HepG2 (cell line): ENCODE data around the gene FUOM. TPM values are rescaled to one million over a fixed set of nuclear protein-coding genes. Genes with fewer than 3 reads are reported as not detected.

ENCODE experiments used
- FLYWCH1 ChIP-seq: sonication (generic); formaldehyde crosslinking; IDR thresholded peaks from 2 replicates; pipeline ENCODE4 v1.8.1; 2023; ENCODE audit warnings: mild to moderate bottlenecking, missing genetic modification reagents
- NFKB2 ChIP-seq: sonication (generic); formaldehyde crosslinking; IDR thresholded peaks from 2 replicates; pipeline ENCODE4 v1.4.0; 2020; ENCODE audit warnings: missing genetic modification reagents, borderline replicate concordance
- PBX3 ChIP-seq: sonication (generic); formaldehyde crosslinking; IDR thresholded peaks from 2 replicates; pipeline ENCODE4 v1.8.1; 2023; ENCODE audit warnings: missing genetic modification reagents, inconsistent platforms, borderline replicate concordance
- POGZ ChIP-seq: sonication (generic); formaldehyde crosslinking; IDR thresholded peaks from 2 replicates; pipeline ENCODE4 v1.4.0; 2020; ENCODE audit warnings: mild to moderate bottlenecking, missing genetic modification reagents
- TCF12 ChIP-seq, 2 experiments: fragments of 450-650 bp in 1 of 2; sonication (generic) in 1 of 2; formaldehyde crosslinking in 1 of 2; IDR thresholded peaks; 2 replicates each; pipeline versions ENCODE4 v1.6.1 to v1.8.0; 2017 to 2022; ENCODE audit warnings: antibody characterized with exemption in 1 of 2, mild to moderate bottlenecking in 1 of 2, missing genetic modification reagents in 1 of 2, moderate library complexity in 1 of 2
- ZFAT ChIP-seq: sonication (generic); formaldehyde crosslinking; conservative IDR thresholded peaks from 2 replicates; pipeline ENCODE4 v1.8.1; 2023; ENCODE audit warnings: missing genetic modification reagents, inconsistent platforms
- ZNF234 ChIP-seq: sonication (generic); formaldehyde crosslinking; conservative IDR thresholded peaks from 2 replicates; pipeline ENCODE4 v1.5.1; 2020; ENCODE audit warnings: mild to moderate bottlenecking, missing genetic modification reagents
- ZNF24 ChIP-seq: fragments of 450-650 bp; IDR thresholded peaks from 2 replicates; pipeline ENCODE4 v1.6.1; 2017; ENCODE audit warnings: antibody characterized with exemption, mild to moderate bottlenecking
- ZNF432 ChIP-seq: sonication (generic); formaldehyde crosslinking; IDR thresholded peaks from 2 replicates; pipeline ENCODE4 v1.5.0; 2020; ENCODE audit warnings: missing genetic modification reagents, mild to moderate bottlenecking, borderline replicate concordance
- ZNF550 ChIP-seq: sonication (generic); formaldehyde crosslinking; IDR thresholded peaks from 2 replicates; pipeline ENCODE4 v1.4.0; 2020; ENCODE audit warnings: mild to moderate bottlenecking, missing genetic modification reagents, borderline replicate concordance
- ZNF574 ChIP-seq: sonication (generic); formaldehyde crosslinking; IDR thresholded peaks from 2 replicates; pipeline ENCODE4 v1.4.0; 2020; ENCODE audit warnings: missing genetic modification reagents
- polyA plus RNA-seq, 8 experiments: library from polyadenylated mRNA; depleted of rRNA in 3 of 8; stranded (reverse) in 7 of 8; unstranded in 1 of 8; fragments of >200 nt; fragmentation: Illumina TruSeq in 4 of 8; extraction: Trizol in 4 of 8; gene quantifications; 2 replicates each; pipeline versions ENCODE4 v1.2.1 to v1.2.3, GENCODE V29; 2011 to 2016; ENCODE audit warnings: low read depth in 4 of 8, missing spikeins in 1 of 8, mixed read lengths in 1 of 8; ENCODE audit not compliant: insufficient read depth in 1 of 8
- total RNA-seq, 5 experiments: library from RNA; depleted of rRNA; stranded (reverse); fragments of >200 nt; fragmentation: Illumina TruSeq; extraction: Trizol; gene quantifications; 2 replicates each; pipeline ENCODE4 v1.2.3, GENCODE V29; 2016; ENCODE audit warnings: low read depth in 1 of 5
- TF ChIP-seq, protein P1 (sequence below): sonication (generic); formaldehyde crosslinking; IDR thresholded peaks from 2 replicates; pipeline ENCODE4 v1.5.0; 2020; ENCODE audit warnings: mild to moderate bottlenecking, missing genetic modification reagents, borderline replicate concordance
- TF ChIP-seq, protein P2 (sequence below): sonication (generic); formaldehyde crosslinking; IDR thresholded peaks from 2 replicates; pipeline ENCODE4 v1.9.0; 2021; ENCODE audit warnings: missing genetic modification reagents, borderline replicate concordance

The FUOM gene
- total and polyA plus RNA-seq, 2 of the 13 experiments (the other 11 are each of a cell fraction or from before 2014, with no cell fraction given) = 27.5 to 60.4 TPM

DNA sequence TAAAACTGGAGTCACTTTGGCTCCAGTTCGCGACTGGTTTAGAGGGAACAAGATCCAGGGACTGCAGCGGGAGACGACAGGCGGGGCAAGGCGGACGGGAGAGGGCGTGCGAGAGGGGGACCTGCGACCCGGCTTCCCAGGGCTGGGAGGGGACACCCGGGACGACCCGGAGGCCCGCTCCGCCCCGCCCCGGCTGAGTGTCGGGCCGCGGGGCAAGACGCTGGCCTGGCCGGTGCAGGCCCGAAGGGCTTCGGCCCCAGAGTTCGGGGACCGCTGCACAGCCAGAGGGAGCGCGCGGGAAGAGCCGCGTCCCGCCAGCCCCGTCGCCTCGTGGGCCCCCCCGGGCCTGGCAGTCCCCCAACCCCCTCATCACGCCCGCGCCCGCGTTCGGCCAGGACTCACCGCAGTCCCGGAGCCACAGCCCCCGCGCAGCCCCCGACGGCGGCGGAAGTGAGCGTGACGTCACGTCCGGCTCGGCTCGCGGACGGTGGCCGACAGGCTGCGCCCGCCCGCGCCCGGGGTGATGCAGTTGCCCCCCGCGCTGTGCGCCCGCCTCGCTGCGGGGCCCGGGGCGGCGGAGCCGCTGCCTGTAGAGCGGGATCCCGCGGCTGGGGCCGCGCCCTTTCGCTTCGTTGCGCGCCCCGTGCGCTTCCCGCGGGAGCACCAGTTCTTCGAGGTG is 49.3 kb downstream of the FUOM start, which contains the start of the genes TUBGCP2 and ZNF511 (continued):
- TF ChIP-seq, protein P1, sequence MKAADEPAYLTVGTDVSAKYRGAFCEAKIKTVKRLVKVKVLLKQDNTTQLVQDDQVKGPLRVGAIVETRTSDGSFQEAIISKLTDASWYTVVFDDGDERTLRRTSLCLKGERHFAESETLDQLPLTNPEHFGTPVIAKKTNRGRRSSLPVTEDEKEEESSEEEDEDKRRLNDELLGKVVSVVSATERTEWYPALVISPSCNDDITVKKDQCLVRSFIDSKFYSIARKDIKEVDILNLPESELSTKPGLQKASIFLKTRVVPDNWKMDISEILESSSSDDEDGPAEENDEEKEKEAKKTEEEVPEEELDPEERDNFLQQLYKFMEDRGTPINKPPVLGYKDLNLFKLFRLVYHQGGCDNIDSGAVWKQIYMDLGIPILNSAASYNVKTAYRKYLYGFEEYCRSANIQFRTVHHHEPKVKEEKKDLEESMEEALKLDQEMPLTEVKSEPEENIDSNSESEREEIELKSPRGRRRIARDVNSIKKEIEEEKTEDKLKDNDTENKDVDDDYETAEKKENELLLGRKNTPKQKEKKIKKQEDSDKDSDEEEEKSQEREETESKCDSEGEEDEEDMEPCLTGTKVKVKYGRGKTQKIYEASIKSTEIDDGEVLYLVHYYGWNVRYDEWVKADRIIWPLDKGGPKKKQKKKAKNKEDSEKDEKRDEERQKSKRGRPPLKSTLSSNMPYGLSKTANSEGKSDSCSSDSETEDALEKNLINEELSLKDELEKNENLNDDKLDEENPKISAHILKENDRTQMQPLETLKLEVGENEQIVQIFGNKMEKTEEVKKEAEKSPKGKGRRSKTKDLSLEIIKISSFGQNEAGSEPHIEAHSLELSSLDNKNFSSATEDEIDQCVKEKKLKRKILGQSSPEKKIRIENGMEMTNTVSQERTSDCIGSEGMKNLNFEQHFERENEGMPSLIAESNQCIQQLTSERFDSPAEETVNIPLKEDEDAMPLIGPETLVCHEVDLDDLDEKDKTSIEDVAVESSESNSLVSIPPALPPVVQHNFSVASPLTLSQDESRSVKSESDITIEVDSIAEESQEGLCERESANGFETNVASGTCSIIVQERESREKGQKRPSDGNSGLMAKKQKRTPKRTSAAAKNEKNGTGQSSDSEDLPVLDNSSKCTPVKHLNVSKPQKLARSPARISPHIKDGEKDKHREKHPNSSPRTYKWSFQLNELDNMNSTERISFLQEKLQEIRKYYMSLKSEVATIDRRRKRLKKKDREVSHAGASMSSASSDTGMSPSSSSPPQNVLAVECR = peak; percentile 66
- TF ChIP-seq TCF12 (IDR thresholded peaks at IDR 0.05) = no peak
- 0 out of 2 replicates have a peak, but pooled peaks have one; percentile 27 for TF ChIP-seq TCF12 (CRISPR knock-in tag; IDR thresholded peaks at IDR 0.05)
- TF ChIP-seq FLYWCH1 (CRISPR knock-in tag) = 0 out of 2 replicates have a peak, but pooled peaks have one; percentile 77
- no peak for TF ChIP-seq ZNF550 (CRISPR knock-in tag)
- 0 out of 2 replicates have a peak, but pooled peaks have one; percentile 23 for TF ChIP-seq ZNF24
- TF ChIP-seq ZFAT (CRISPR knock-in tag) = no peak
- TF ChIP-seq PBX3 (CRISPR knock-in tag) = no peak
- 0 out of 2 replicates have a peak, but pooled peaks have one; percentile 14 for TF ChIP-seq NFKB2
- 0 out of 2 replicates have a peak, but pooled peaks have one; percentile 28 for TF ChIP-seq ZNF234 (CRISPR knock-in tag)
- TF ChIP-seq ZNF574 = peak; percentile 79
- no peak; the same call in 1 of the 2 replicates for TF ChIP-seq POGZ (CRISPR knock-in tag)
- no peak for TF ChIP-seq ZNF432 (CRISPR knock-in tag)
- TF ChIP-seq, protein P2, sequence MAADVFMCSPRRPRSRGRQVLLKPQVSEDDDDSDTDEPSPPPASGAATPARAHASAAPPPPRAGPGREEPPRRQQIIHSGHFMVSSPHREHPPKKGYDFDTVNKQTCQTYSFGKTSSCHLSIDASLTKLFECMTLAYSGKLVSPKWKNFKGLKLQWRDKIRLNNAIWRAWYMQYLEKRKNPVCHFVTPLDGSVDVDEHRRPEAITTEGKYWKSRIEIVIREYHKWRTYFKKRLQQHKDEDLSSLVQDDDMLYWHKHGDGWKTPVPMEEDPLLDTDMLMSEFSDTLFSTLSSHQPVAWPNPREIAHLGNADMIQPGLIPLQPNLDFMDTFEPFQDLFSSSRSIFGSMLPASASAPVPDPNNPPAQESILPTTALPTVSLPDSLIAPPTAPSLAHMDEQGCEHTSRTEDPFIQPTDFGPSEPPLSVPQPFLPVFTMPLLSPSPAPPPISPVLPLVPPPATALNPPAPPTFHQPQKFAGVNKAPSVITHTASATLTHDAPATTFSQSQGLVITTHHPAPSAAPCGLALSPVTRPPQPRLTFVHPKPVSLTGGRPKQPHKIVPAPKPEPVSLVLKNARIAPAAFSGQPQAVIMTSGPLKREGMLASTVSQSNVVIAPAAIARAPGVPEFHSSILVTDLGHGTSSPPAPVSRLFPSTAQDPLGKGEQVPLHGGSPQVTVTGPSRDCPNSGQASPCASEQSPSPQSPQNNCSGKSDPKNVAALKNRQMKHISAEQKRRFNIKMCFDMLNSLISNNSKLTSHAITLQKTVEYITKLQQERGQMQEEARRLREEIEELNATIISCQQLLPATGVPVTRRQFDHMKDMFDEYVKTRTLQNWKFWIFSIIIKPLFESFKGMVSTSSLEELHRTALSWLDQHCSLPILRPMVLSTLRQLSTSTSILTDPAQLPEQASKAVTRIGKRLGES = no peak
